Subcutaneous adipose tissue (tissue), 4 donors: ENCODE measurements around the gene FAM234A. TPM values are rescaled to one million over a fixed set of nuclear protein-coding genes. Genes with fewer than 3 reads are reported as not detected.

Experiments
- CTCF ChIP-seq: fragments of 450-650 bp; IDR thresholded peaks from one replicate; pipeline ENCODE4 v1.5.1; 2016; ENCODE audit warnings: low read depth, mild to moderate bottlenecking, control low read depth, antibody characterized with exemption, moderate library complexity
- total RNA-seq, 4 donors: library from RNA; depleted of rRNA; stranded (reverse); fragments of >200 nt; gene quantifications; one replicate each; pipeline ENCODE4 v1.1.0, GENCODE V29; 2016

Gene FAM234A
- total RNA-seq, 4 donors from 2014 or later, result 43.4 to 117 (median 50.2) TPM

GRCh38 chr16:192686-193085 is 41.9 kb upstream of the FAM234A start:
- TF ChIP-seq CTCF, result no peak

- TF ChIP-seq CTCF, result no peak
These were observed 41.2 kb upstream of the FAM234A start for GRCh38 chr16:193441-193840.

GRCh38 chr16:194516-194915 is 40.1 kb upstream of the FAM234A start:
- TF ChIP-seq CTCF, result no peak

- TF ChIP-seq CTCF, result no peak
These were observed 34.2 kb upstream of the FAM234A start for GRCh38 chr16:200388-200787.

- no peak for TF ChIP-seq CTCF
These were observed 31.4 kb upstream of the FAM234A start for GRCh38 chr16:203246-203645.

- no peak for TF ChIP-seq CTCF
These were observed 21.6 kb upstream of the FAM234A start for GRCh38 chr16:212999-213398.

- no peak for TF ChIP-seq CTCF
These were observed 14.6 kb upstream of the FAM234A start for GRCh38 chr16:220021-220420.
